ENCODE results near the gene RAB31. TPM values are rescaled to one million over a fixed set of nuclear protein-coding genes. Genes with fewer than 3 reads are reported as not detected.

The RAB31 gene
- total RNA-seq, 1 donor from 2014 or later, result 30.3 TPM

GRCh38 chr18:9788860-9789259, 80.8 kb downstream of the RAB31 start:
- no peak for DNase-seq (ENCODE audit: low spot score)

DNA sequence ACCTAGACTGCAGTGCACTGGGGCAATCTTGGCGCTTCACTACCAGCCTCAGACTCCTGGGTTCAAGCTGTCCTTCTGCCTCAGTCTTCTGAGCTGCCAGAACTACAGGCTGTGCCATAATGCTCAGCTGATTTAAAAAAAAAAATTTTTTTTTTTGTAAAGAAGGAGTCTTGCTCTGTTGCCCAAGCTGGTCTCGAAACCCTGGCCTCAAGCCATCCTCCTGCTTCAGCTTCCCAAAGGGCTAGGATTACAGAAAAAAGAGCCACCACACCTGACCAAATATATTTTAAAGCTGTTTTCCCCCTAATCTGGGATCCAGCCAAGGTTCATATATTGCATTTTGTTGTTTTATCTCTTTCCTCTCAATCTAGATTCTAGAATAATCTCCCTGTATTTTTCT, 82.2 kb downstream of the RAB31 start:
- DNase-seq (ENCODE audit: low spot score), result no peak

DNA sequence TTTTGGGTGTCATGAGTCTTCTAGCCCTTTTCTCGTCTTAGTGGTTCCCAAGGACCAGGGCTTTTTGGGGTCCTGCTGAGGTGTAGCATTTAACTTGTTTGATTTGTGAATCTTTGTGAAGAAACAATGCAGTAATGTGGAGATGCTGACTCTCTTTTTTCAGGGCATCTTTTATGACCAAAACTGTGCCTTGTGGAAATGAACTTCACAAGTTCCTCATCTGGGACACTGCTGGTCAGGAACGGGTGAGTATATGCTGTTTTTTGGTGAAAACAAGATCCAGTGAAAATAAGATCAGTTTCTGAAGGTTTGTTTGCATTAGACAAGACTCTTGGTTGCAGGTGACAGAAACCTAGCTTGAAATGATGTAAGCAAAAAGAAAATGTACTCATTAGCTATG, 83.9 kb downstream of the RAB31 start:
- DNase-seq (ENCODE audit: low spot score), result no peak

DNA sequence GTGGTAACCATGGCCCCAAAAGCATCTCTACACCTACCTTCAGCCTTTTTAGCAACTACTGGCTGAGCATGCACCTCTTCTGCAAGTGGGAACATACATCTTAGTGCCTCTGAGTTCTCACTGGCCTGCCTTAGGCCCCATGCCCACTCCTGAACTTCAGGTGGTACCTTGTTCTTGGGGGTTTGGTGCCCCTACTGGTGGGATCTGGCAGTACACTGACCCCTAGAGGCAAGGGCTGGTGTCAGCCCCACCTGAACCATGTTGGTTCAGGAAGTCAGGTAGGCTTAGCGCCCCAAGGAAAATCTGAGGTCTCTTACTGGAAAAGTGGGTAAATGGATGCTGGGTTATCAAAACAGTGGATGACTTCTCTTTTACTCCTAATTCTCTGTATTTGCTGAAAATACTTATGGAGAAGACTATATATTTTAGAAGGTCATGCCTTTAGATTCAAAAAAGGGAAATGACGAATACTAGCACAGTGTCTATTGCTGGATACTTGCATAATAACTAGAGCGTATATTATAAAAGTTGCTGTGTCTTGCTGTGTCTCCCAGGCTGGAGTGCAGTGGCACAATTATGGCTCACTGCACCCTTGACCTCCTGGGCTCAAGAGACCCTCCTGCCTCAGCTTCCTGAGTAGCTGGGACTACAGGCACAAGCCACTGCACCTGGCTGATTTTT, 84.6 kb downstream of the RAB31 start:
- DNase-seq (ENCODE audit: low spot score), result no peak

DNA sequence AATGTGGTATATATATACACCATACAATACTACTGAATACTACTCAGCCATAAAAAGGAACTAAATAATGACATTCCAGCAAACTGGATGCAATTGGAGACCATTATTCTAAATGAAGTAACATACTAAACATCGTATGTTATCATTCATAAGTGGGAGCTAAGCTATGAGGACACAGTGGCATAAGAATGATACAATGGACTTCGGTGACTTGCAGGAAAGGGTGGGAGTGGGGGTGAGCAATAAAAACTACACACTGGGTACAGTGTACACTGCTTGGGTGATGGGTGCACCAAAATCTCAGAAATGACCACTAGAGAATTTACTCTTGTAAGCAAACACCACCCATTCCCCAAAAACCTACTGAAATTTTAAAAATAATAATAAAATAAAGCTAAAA, 87.9 kb downstream of the RAB31 start:
- DNase-seq (ENCODE audit: low spot score), result no peak

GRCh38 chr18:9796935-9797549, 88.9 kb downstream of the RAB31 start:
- no peak for DNase-seq (ENCODE audit: low spot score)

DNA sequence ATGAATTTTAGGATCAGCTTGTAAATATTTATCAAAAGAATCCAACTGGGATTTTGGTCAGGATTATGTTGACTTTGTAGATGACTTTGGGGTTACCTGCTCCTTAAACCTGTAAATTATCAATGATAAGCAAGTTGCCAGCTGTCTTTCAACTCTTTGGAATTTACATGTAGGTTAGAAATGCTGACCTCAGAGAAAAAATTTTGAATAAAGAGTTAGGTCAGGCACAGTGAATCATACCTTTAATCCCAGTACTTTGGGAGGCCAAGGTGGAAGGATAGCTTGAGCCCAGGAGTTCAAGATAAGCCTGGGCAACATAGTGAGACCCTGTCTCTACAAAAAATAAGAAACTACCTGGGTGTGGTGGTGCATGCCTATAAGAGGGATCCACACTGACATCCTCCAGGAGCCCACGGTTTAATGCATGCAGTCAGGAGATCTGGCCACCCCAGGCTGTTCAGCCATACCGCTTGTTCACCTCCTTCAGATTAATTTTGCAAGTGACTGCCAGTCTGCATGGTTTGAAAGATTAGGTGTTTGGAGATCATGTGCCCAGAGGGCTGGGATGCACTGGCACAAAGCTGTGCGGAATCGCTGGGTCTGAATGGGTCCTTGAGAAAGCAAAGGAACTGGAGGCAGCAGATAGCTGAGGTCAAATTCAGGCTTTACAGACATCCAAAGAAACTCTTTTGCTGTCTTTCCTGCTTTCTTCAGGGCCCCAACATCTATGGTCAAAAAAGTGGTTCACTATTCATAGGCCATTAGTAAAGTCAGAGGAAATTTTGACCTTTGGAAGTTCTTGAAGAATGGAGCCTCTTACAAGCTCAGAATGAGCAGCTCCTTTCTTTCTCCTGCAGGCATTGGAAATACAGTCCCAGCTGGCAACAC, 94.3 kb downstream of the RAB31 start:
- no peak for DNase-seq (ENCODE audit: low spot score)

- no peak for DNase-seq (ENCODE audit: low spot score)
These were observed 95.1 kb downstream of the RAB31 start for GRCh38 chr18:9803063-9803697.

DNA sequence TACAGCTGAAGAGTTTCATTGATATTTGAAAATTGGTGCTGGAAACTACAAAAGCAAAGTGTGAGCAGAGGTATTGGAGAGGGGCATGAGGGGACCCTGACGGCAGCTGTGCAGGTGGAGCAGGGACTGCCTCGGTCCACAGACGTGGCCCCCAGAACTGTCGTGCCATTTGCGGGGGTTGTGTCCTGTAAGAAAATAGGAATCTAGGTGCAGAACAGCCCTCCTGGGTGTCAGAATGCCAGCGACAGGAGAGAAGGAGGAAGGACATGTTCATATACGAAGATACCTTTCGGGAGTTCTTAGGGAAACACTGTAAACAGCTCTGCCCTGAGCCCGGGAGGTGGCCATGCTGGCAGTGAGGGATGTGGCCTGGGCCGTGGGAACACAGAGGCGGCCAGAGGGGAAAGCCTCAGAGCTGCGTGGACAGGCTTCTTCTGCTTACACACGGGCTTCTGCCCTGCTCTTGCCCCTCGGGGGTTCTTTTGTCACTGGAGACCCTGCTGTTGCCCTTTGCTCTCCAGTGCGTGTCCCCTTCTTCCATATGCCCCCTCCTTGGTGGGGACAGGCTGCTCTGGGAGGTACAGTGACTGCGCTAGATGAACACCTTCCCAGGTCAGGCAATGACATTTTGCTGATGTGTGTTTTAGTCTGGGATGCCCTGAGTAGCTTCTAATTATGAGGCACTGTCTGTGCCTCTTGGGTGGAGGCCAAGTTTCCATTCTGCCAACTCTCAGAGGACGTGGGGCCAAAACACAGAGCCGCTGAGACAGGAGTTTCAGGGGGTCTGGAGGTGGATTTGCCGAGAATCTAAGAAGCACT, 95.8 kb downstream of the RAB31 start:
- no peak for DNase-seq (ENCODE audit: low spot score)

DNA sequence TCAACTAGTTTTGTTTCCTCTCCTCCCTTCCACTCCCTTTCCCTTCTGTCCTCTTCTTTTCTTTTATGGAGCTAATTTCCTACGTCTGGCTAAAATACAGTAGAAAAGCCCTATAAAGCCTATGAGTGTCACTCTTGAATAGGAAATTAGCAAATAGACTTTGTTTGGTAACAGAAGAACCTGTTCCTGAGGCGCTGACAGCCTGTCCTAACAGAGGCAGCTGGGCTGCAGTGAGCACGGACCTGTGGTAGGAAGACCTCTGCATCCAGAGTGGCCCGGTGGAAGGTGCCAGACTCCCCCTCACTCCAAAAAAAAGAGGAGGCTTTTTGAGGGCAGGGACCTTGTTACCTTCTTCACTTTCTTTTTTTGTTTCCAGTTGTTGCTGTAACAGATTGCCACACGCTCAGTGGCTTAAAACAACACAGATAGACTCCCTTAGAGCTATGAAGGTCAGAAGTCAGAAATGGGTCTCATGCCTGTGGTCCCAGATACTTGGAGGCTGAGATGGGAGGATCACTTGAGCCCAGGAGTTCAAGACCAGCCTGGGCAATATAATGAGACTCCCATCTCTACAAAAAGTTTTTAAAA, 96.5 kb downstream of the RAB31 start:
- DNase-seq (ENCODE audit: low spot score), result no peak

GRCh38 chr18:9806905-9807304, 98.8 kb downstream of the RAB31 start:
- no peak for DNase-seq (ENCODE audit: low spot score)

- no peak for DNase-seq (ENCODE audit: low spot score)
These were observed 100.5 kb downstream of the RAB31 start for GRCh38 chr18:9808295-9809241.

GRCh38 chr18:9809697-9810096, 101.6 kb downstream of the RAB31 start:
- DNase-seq (ENCODE audit: low spot score), result no peak

DNA sequence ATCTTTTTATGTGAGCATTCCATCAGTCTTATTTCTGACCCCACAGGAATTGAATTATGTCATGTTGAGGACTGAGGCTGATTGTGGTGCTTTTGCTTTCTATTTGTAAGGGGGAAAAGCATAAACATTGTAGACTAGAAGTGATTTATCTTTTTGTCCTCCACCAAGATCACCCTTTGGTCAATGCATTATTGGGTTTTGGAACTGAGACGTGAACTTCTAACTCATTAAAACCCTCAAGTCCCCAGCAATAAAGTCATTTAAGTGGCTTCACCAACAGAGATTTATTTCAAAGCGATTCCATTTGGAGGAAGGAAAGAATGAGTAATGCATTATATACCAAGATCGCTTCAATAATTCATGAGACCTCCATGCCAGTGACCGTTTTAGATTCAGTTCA, 102.2 kb downstream of the RAB31 start:
- DNase-seq (ENCODE audit: low spot score), result no peak

DNA sequence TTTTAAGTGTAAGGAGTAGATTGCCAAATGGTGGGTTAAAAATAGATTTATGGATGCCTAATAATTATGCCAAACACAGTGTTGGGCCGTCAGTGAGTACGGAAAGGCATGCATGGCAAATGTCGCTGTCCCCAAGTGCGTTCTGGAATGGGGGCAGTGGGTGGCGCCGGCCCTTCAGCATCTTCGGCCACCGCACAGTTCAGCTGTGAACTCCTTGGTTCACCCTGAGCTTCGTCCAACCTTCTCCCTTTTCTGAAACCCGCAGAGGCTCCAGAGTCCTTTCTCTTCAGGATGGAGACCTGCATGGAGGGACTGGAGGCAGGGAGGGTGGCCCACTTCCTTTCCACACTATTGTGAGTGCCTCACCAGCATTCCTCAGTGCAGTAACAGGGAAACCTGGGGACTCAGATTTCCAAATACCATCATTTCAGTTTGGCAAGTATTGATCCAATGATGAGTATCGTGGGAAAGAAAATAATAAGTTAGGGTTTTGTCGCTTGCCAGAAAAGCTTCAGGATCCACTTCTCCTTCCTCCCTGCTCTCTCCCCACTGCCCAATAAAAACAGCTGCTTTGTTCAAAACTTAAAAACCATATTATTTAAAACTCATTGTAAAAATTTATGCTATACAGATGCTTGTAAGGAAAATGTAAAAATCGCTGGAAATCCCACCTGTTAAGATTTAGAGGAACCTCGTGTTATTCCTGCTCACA, 103.0 kb downstream of the RAB31 start:
- no peak for DNase-seq (ENCODE audit: low spot score)

DNA sequence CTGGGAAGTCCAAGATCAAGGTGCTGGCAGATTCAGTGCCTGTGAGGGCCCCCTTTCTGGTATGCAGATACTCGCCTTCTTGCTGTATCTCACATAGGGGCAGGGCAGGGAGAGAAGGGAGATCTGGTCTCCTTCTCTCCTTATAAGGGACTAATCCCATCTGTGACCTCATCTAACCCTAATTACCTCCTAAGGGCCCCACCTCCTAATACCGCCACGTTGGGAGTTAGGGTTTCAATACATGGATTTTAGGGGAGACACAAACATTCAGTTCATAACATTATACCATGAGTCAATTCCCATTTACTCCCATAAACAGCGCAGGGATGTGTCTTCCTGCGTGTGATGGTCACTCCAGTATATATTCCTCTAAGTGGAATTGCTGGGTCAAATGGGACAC, 103.9 kb downstream of the RAB31 start:
- DNase-seq (ENCODE audit: low spot score), result no peak

DNA sequence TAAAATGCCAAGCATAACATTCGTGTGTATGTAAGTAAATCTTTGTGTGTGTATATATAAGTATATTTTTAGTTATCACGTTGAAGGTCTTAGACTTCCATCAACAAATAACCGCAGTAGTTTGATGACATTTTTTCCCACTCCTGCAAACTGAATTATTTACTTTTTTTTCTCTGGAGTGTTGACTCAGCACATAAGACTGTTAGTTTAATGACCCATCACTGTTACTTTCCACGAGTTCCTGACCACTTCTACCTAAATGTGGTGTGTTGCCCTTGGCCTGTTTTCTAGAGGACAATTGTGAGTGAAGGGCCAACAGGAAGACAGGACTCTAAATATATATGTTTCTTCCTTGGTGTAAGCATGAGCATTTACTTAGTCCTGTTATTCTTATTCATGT, 106.3 kb downstream of the RAB31 start:
- no peak for DNase-seq (ENCODE audit: low spot score)

DNA sequence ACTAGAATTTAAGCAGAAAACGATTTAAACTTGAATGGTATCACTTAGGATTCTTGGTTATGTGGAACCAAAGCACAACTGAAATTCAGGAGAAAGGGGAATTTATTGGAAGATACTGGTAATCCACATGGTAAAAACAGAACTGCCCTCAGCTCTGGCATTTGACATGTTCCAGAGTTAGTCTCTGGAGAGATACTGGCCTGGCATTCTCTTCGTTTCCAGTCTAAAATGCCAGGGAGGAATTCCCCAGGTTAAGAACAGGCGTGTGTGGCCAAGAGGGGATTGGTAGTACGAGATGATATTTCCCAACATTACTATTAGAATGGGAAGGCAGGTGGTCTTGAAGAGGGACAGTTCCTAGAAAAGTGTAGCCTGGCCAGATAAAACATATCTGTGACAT, 109.2 kb downstream of the RAB31 start:
- no peak for DNase-seq (ENCODE audit: low spot score)

- no peak for DNase-seq (ENCODE audit: low spot score)
These were observed 109.8 kb downstream of the RAB31 start for GRCh38 chr18:9817725-9818422.
